HG02571 (cell line): ENCODE measurements around the gene MAN1B1.
A peak's percentile ranks its signal among the peaks of the same experiment; 100 is the strongest.

ENCODE experiments used
- ATAC-seq: cut with Tn5 transposase; IDR thresholded peaks from one replicate; pipeline ENCODE4 v1.9.1; 2021; ENCODE audit warnings: mild to moderate bottlenecking, moderate library complexity; ENCODE audit not compliant: unreplicated experiment

The MAN1B1 gene

DNA sequence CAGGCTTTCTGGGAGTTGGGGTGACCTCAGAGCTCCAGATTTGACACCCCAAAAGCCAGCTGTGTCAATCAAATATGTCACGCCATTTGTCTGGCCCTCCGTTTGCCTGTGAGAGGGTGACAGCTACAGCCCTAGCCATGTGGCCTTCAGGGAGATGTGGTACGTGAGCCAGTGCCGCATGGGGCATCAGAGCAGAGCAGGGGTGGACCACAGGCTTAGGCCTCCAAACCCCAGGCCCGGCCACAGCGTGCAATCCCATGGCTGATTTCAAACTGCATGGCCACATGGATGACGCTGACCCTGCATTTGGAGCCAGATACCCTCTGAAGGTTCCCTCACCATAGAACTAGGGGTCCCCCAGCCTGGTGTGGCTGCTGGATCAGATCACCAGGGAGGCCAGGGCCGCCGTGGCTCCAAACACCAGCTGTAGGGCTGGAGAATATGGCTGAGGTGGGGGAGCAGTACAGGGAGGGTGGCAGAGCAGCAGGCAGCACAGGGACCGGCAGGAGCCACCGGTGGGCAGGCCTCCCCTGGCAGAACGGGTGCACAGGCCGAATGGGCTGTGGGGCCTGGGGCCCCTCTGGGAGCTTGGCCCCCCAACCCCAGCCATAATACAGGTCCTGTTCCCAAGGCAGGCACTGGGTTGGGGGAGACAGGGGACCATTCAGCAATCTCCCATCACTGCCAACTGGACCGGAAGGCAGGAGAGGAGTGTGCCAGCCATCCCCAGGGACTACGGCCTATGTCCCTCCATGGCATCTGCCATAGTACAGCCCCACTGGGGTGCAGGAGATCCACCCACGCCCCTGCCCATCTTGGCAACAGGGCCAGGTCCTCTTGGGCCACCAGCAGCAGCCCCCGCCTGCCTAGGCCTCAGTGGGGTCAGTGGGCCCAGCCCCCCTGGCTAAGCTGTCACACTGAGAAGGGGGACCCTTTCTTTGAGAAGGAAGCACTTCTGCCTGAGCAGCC, 18.0 kb upstream of the MAN1B1 start:
- ATAC-seq: no peak

DNA sequence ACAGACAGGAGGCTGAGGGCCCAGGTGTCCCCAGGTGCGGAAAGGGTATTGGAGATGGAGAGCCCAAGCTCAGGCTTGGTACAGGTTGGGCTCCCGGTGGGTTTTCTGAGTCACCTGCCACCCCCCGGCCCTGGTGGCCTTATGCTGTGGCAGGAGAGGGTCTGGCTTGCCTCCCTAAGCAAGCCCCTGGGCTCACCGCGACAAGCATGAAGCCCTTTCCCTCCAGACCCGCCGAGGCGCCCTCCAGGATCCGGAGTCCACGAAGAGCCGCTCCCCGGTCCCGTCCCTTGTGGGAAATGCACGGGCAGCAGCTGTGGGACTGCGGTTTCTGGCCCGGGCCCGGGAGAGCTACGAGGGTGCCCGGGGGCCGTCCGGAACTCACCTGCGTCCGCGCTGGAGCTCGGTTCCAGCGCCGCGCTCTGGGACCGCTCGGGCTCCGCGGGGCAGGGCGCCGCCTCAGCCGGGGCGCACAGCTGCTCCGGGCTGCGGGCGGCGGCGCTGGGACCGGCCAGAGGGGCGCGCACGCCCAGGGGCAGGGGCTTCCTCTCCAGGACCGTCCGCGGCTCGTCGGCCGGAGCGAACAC, 17.2 kb upstream of the MAN1B1 start:
- ATAC-seq: no peak

DNA sequence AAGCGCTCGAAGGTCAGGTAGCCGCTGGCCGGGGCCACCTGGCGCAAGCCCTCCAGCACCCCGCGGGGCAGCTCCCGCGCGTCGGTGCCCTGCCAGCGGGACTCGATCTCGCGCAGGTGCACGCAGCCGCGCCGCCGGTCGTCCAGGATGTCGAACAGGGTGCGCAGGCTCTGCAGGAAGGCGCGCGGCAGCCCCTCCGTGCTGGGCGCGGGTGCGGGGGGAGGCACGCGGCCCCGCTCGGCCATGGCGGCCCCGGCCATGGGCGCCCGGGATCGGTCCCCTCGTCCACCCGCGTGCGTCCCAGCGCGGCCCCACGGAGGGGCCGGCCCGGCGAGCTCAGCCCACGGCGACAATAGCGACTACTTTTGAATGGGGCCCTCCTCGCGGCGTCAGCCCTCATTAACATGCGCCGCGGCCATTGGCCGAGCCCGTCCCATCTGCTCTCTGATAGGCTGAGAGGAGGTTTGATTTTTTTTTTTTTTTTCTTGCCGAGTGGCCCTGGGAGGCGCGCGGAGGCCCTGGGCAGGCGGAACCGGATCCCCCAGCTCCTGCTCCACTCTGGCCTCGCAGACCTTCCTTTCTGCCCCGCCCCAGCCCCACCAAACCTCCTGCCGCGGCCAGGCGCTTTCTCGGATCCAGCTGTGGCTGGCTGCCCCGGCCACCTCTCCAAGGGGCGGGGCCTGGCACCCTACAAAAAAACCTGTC, 16.4 kb upstream of the MAN1B1 start, which contains the start of gene SAPCD2:
TSS of gene SAPCD2 (minus strand) at position 357 of the 705 bp plus-strand sequence. CDS start at position 260, 97 bp downstream.
- ATAC-seq: peak; percentile 54

DNA sequence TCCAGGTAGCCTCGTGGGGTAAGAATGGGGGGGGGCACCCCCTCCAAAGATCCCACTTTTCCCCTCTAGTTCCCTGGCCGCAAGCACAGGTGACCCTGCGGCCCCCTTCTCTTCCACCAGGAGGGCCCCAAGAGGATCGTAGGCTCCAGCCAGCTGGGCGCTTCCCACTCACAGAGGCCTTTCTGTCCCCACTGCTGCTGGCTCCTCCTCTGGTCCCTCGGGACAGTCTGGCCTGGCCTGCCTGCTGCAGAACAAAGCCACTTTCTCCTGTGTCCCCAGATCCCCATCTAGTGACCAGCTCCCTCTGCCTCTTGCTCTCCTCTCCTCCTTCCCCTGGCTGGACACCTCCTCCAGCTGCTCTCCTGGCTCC, 15.9 kb upstream of the MAN1B1 start:
- no peak for ATAC-seq

DNA sequence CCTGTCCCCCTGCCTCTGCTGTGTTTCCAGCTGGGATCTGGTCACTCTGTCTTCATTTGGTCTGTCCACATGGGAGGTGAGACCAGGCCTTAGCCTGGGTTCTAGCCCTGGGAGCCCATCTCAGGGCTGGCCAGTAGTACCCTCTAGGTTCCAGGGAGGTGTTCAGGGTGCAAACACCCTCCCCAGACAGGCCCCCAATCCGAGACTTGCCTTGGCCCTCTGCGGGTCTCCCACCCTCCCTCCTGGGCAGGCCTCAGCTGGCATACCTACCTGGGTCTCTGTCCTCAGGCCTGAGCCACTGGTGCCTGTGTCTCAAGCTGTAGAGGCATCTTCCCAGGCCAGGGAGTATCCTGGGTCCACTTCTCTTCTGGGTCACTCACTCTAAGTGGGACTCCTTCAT, 15.5 kb upstream of the MAN1B1 start:
- no peak for ATAC-seq

DNA sequence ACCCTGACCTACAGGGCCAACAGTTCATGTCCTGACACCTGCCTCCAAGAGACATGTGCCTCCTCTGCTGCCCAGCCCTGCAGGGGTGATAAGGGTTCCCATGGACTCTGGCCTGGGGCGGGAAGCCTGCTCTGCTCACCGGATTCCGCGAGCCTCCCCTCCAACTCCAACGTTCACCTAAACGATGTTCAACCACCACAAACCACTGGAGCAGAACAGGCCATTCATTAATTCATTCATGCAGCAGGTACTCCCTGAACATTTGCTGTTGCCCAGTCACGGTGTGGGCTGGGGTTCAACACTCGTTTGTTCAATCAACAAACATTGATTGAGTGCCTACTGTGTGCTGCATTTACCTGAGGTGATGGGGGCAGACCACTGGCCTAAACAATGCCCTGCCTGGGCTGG, 12.8 kb upstream of the MAN1B1 start:
- ATAC-seq: no peak

DNA sequence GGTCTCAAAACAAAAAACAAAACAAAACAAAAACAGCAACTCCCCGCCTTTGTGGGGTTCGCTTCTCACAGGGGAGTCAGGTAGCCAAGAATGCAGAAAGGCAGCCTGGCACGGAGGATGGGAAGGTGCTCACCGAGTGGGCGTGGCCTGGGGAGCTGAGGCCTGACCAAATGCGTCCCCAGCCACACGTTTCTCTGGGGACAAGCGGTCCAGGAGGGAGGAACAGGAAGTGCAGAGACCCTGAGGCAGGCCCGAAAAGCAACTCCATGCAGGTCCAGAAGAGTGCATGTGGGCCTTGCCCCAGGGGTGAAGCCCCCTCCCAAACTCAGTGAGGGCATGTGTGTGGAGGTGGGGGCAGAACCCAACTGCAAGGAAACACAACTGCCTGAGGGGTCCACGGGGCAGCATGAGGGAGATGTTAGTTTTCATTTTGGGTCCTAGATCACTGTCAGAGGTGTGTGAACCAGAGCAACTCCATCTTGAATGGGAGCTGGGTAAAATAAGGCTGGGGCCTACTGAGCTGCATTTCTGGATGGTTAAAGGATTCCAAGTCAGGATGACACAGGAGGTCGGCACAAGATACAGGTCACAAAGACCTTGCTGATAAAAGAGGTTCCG, 12.0 kb upstream of the MAN1B1 start:
- ATAC-seq: no peak

DNA sequence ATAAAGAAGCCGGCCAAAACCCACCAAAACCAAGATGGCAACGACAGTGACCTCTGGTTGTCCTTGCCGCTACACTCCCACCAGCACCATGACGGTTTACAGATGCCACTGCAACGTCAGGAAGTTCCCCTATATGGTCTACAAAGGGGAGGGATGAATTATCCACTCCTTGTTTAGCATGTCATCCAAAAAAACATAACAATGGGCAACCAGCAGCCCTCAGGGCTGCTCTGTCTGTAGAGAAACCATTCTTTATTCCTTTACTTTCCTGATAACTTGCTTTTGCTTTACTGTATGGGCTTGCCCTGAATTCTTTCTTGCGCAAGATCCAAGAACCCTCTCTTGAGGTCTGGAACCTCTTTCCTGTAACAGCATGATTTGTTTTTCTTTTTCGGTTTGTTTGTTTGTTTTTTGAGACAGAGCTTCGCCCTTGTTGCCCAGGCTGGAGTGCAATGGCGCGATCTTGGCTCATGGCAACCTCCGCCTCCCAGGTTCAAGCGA, 11.5 kb upstream of the MAN1B1 start:
- no peak for ATAC-seq

DNA sequence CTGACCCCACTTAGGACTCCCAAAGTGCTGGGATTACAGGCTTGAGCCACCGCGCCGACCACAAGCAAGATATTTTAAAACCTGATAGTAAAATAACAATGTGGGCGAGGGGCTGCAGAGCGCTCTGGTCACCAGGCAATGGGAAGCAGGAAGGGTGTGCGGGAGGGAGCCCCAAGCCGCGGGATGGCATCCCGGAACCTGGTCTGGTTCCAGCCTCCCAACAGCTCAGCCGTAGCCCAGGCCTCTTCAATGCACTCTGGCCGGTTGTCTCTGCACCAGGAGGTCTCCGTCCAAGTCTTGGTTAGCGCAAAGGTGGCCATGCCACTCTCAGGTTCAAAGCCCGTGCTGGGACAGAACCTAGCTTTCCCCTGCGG, 10.2 kb upstream of the MAN1B1 start:
- no peak for ATAC-seq

DNA sequence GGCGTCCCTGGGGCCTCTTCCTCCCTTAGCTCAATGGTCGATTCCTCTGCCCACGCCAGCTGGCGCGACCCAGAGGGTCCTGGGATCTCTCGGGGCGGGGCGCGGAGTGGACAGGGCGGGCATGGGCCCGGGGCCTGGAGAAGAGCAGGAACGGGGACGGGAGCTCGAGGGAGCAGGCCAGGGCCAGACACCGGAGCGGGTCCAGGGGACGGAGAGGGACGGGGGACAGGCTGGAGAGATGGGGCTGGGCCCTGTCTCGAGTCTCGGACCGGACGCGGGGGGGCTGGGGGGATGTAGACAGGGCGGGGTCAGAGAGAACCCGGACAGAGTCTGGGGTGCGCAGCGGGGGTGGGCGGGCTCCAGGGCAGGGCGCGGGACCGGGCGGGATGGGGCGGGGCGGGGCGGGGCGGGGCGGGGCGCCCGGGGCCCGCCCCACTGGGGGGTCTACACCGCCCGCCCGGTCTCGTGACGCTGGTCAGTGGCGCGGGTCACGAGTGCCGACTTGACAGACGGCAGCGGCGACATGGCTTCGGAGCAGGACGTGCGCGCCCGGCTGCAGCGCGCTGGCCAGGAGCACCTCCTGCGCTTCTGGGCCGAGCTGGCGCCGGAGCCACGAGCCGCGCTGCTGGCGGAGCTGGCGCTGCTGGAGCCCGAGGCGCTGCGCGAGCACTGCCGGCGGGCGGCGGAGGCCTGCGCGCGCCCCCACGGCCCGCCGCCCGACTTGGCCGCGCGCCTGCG, 9.6 kb upstream of the MAN1B1 start, which contains the start of gene UAP1L1:
TSS of gene UAP1L1 (plus strand) at position 508 of the 738 bp plus-strand sequence. CDS start at position 524, 16 bp downstream.
- ATAC-seq: peak; percentile 52

DNA sequence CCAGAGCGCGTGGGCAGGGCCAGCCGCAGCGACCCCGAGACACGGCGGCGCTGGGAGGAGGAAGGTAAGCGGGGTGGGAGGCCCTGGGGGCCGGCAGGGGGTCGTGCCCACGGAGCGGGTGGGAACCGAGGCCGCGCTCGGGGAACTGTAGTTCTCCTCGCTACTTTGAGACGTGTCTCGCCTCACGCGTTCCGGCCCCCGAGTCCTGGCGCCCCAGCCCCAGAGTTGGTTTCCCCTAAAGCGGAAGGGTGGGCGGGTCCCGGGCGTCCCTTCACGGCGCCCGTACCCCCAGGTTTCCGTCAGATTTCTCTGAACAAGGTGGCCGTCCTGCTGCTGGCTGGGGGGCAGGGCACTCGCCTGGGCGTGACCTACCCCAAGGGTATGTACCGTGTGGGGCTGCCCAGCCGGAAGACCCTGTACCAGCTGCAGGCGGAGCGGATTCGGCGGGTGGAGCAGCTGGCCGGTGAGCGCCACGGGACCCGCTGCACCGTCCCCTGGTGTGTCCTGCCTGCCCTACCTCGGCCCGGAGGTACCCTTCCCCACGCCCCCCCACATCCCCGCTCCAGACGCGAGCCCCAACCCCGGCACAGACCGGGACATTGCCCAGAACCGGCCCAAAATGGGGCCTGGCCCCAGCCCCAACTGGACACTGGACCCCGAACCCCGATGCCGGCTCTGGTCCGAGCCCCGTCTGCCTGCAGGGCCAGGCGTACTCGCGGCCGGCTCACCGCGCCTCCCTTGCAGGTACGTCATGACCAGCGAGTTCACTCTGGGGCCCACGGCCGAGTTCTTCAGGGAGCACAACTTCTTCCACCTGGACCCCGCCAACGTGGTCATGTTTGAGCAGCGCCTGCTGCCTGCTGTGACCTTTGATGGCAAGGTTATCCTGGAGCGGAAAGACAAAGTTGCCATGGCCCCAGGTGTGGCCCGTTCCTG, 8.8 kb upstream of the MAN1B1 start:
- ATAC-seq: peak; percentile 21

DNA sequence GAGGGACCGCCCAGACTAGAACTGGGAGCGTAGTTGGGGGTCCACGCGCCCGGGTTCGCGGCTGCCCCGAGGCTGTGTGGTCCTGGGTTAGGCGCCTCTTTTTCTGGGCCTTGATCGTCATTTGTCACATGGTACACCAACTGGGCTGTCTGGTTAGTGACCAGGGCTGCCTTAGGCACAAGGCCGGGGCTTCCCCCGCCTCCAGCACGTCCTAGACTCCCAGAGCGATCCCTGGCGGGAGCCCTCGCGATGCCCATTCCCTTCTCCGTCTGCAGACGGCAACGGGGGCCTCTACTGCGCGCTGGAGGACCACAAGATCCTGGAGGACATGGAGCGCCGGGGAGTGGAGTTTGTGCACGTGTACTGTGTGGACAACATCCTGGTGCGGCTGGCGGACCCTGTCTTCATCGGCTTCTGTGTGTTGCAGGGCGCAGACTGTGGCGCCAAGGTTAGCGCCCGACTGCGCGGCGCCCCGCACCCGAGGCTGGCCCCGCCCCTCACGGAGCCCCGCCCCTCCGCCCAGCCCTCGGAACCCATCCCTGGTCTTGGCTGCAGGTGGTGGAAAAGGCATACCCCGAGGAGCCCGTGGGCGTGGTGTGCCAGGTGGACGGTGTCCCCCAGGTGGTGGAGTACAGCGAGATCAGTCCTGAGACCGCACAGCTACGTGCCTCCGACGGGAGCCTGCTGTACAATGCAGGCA, 7.9 kb upstream of the MAN1B1 start:
- no peak for ATAC-seq

DNA sequence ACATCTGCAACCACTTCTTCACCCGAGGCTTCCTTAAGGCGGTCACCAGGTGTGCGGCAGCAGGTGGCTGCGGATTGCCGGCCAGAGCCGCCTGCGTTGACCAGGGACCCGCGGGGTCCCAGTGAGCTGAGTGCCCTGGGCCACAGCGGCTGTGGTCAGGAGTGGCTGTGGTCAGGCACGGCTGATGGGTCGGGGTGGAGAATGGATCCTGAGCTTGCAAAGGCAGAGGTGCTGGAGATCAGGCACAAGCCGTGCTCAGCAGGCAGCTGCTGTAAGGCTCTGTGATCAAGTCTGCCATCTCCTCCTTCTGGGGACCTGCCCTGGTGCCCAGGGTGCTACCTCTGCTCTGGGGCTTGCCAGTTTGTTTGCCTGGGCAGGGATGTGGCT, 7.4 kb upstream of the MAN1B1 start:
- no peak for ATAC-seq

DNA sequence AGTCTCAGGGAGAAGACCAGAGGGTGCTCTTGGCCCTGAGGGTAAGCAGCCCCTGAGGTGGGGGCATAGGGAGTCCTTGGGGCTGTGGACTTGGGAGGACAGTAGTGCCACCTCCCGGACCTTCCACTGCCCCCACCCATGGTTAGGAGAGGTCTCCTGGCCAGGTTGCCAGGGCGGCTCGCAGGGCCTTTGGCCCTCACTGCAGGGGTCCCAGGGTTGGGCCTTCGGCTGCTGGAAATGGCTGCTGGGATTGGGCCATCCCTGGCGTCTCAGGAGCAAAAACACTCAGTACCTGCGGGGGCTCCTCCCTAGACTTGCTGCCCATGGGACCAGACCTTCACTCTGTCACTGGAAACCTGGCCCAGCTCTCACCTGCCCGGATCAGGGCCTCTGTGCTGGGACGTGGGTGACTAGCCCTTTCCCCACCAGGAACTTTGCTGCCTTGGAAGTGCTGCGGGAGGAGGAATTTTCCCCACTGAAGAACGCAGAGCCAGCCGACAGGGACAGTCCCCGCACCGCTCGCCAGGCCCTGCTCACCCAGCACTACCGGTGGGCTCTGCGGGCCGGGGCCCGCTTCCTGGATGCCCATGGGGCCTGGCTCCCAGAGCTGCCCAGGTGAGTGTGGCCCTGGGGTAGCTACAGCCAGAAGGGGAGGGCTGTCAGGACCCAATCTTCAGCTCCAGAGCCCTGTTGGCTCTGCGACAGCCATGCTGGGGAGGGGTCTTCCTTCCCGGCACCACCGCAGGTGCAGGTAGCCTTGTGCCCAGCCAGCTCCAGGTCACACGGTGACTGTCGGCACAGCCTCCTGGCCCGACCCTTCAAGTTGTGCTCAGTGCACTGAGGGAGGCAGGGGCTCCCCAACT, 6.3 kb upstream of the MAN1B1 start:
- no peak for ATAC-seq

DNA sequence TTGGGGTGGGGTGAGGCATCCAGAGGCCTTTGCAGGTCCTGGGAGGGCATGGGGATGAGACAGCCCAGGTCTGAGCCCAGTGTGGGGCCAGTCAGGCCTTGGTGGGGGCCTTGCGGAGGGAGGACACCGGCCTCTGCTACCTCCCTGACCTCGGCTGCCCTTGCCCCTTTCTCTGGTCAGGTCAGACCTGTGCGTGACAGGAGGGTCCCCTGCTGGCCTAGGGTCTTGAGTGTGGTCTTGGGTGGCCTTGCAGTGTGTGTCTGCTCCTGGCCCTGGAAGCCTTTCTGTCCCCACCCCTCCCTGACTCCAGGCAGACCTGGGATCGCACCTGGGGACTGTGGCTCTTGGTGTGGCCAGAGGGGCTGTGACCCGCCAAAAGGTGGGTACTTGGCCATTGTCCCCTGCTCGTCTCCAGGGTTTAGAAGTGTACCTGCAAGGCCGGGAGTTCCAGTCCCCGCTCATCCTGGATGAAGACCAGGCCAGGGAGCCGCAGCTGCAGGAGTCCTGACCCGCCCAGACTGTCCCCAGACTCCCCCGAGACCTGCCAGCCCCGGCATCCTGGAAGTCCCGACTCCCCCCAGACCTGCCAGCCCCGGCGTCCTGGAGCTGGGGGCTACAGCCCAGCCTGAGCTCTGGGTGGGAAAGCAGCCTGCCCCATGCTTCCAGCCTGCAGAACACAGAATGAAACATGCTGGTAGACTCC, 4.4 kb upstream of the MAN1B1 start:
- no peak for ATAC-seq

DNA sequence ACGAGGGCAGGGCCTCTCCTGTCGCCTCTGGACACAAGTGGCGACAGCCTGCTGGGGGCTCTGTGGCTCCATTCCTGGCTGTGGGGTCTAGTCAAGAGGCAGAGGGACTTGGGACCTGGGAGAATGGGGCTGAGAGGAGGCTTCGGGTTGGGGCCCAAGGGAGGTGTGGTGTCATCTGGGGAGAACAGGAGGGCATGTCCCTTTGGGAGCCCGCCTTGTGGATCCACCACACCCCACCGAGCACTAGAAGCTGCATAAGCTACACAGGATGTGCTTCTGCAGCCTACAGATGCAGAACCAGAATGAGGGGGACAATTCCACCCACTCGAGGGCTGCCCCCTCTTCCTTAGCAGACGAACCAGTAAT, 3.9 kb upstream of the MAN1B1 start:
- no peak for ATAC-seq

DNA sequence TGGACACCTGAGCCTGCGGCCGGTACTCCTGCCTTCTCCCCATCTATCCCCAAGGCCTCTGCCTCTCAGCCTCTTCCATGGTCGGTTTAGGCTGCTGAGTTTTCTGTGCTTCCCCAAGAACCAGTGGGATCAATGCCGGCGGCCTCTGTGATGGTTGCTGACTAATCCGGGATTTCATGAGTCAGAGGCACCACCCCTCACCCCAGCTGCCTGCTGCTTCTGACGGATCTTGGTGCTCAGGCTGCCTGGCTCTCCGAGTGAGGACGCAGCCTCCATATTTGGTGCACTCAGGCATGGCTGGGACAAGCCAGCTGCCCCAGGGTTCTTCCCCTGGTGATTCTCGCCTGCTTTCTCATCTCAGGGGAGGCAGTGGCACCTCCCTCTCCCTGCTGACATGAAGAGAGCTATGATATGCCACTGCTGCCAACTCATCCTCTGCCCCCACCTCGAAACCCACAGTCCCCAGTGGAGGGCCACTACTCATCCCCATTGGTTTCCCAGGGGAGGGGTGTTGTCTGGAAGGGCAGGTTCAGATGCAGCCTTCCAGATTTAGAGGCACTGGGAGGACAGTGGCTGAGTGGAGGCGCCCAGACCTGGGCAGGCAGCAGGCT, 3.3 kb upstream of the MAN1B1 start:
- no peak for ATAC-seq
